GM12878 (cell line): ENCODE data around the gene S100A9. TPM values are rescaled to one million over a fixed set of nuclear protein-coding genes. Genes with fewer than 3 reads are reported as not detected.

ENCODE experiments used
- ATAC-seq: fragments of 200-7000 bp; cut with Tn5 transposase; 3 replicates; pipeline ENCODE4 v1.9.1; 2020; ENCODE audit warnings: mild to moderate bottlenecking, moderate library complexity
- BruUV-seq: library from RNA; stranded (reverse); fragments of 400-500 nt; replicated peaks from 2 replicates; lab custom pipeline; 2021; lab: Mats Ljungman, UMichigan
- CTCF ChIA-PET: fragments of 300-600 bp; sonication (Branson Sonifier 250); formaldehyde crosslinking; extraction: SDS; loops from one replicate; lab custom pipeline; 2021; ENCODE audit warnings: inconsistent platforms; lab: Yijun Ruan, JAX
- POLR2A ChIA-PET: fragments of 350-600 bp; formaldehyde crosslinking; extraction: SDS; loops from one replicate; lab custom pipeline; 2021; ENCODE audit warnings: inconsistent platforms; lab: Charles Lee
- RAD21 ChIA-PET: fragments of 300-600 bp; sonication (Branson Sonifier 250); formaldehyde crosslinking; loops from one replicate; lab custom pipeline; 2023; ENCODE audit warnings: antibody characterized with exemption; ENCODE audit not compliant: unreplicated experiment; lab: Charles Lee
- SMC1A ChIA-PET: fragments of 300-600 bp; sonication (Branson Sonifier 250); formaldehyde crosslinking; loops from one replicate; lab custom pipeline; 2023; ENCODE audit not compliant: unreplicated experiment, uncharacterized antibody; lab: Charles Lee
- DNase-seq: peaks from one replicate; pipeline ENCODE4 v3.0.0-alpha.2; 2011; ENCODE audit warnings: low read depth, low spot score
- FAIRE-seq: peaks from 3 replicates; lab custom pipeline; 2011; peaks lifted over from hg19 to GRCh38; lab: Jason Lieb, UNC
- H2AFZ ChIP-seq: 2 replicates; pipeline ENCODE4 v1.6.0; 2011; ENCODE audit warnings: low read depth, low read length, control low read depth; ENCODE audit not compliant: control insufficient read depth
- H3K27ac ChIP-seq: 2 replicates; pipeline ENCODE4 v1.5.1; 2011; ENCODE audit warnings: control low read depth; ENCODE audit not compliant: control insufficient read depth, insufficient read depth
- H3K27me3 ChIP-seq, 2 experiments: replicated peaks in 1 of 2; 2 replicates each; pipeline versions ENCODE4 v1.6.0 to v1.6.1; 2011; ENCODE audit warnings: low read length in 1 of 2; ENCODE audit not compliant: control insufficient read depth in 2 of 2, insufficient read depth in 2 of 2
- H3K36me3 ChIP-seq, 2 experiments: 2 replicates each; pipeline ENCODE4 v1.5.1; 2011; ENCODE audit warnings: low read length in 1 of 2; ENCODE audit not compliant: control insufficient read depth in 2 of 2, insufficient read depth in 2 of 2
- H3K4me1 ChIP-seq: 2 replicates; pipeline ENCODE4 v1.6.1; 2011; ENCODE audit warnings: mild to moderate bottlenecking, low read length, moderate library complexity, mixed read lengths; ENCODE audit not compliant: control insufficient read depth, insufficient read depth
- H3K4me2 ChIP-seq: 2 replicates; pipeline ENCODE4 v1.6.0; 2011; ENCODE audit warnings: control low read depth; ENCODE audit not compliant: control insufficient read depth, insufficient read depth
- H3K4me3 ChIP-seq: fragments of 200-600 bp; sonication (generic); 2 replicates; pipeline ENCODE4 v1.5.1; 2016
- H3K79me2 ChIP-seq: 2 replicates; pipeline ENCODE4 v1.6.0; 2011; ENCODE audit warnings: low read length; ENCODE audit not compliant: control insufficient read depth, insufficient read depth
- H3K9ac ChIP-seq: 2 replicates; pipeline ENCODE4 v1.8.0; 2011; ENCODE audit warnings: low read length, control low read depth, mixed read lengths; ENCODE audit not compliant: control insufficient read depth, insufficient read depth
- H3K9me3 ChIP-seq: replicated peaks from 3 replicates; pipeline ENCODE4 v1.5.1; 2011; ENCODE audit warnings: mild to moderate bottlenecking, low read length; ENCODE audit not compliant: control insufficient read depth, insufficient read depth
- H4K20me1 ChIP-seq: 2 replicates; pipeline ENCODE4 v1.6.0; 2011; ENCODE audit not compliant: control insufficient read depth, insufficient read depth
- CEBPB ChIP-seq, 2 experiments: fragments of 150-350 bp in 1 of 2; IDR thresholded peaks; 2 replicates each; pipeline ENCODE4 v1.6.1; 2012 to 2014; ENCODE audit warnings: low read depth in 2 of 2, low read length in 2 of 2, borderline replicate concordance in 1 of 2, inconsistent platforms in 1 of 2
- CHD1 ChIP-seq: IDR thresholded peaks from 2 replicates; pipeline ENCODE4 v1.6.1; 2012; ENCODE audit warnings: low read depth, low read length, improper control_type of control experiment
- CUX1 ChIP-seq: IDR thresholded peaks from 2 replicates; pipeline ENCODE4 v1.6.1; 2012; ENCODE audit warnings: improper control_type of control experiment, low read depth, low read length; ENCODE audit not compliant: insufficient replicate concordance
- E2F4 ChIP-seq: IDR thresholded peaks from 2 replicates; pipeline ENCODE4 v1.6.1; 2012; ENCODE audit warnings: low read depth, low read length, improper control_type of control experiment
- GABPA ChIP-seq: IDR thresholded peaks from 2 replicates; pipeline ENCODE4 v1.6.1; 2014; ENCODE audit warnings: antibody characterized with exemption, low read depth, mild to moderate bottlenecking, inconsistent platforms
- LARP7 ChIP-seq: fragments of 450-650 bp; IDR thresholded peaks from 2 replicates; pipeline ENCODE4 v1.6.1; 2017; ENCODE audit warnings: mild to moderate bottlenecking
- NFIC ChIP-seq: IDR thresholded peaks from 2 replicates; pipeline ENCODE4 v1.6.1; 2012; ENCODE audit warnings: low read depth, mild to moderate bottlenecking, inconsistent platforms, low read length, moderate library complexity
- POLR2A ChIP-seq: IDR thresholded peaks from 2 replicates; pipeline ENCODE4 v1.6.1; 2011; ENCODE audit warnings: low read depth, mild to moderate bottlenecking, low read length
- SKIL ChIP-seq: fragments of 450-650 bp; IDR thresholded peaks from 2 replicates; pipeline ENCODE4 v1.6.1; 2017; ENCODE audit warnings: mild to moderate bottlenecking, low read depth, inconsistent platforms; ENCODE audit not compliant: poor library complexity, severe bottlenecking
- STAT3 ChIP-seq: IDR thresholded peaks from 2 replicates; pipeline ENCODE4 v1.6.1; 2011; ENCODE audit warnings: low read depth, low read length, improper control_type of control experiment
- ZBTB33 ChIP-seq: fragments of 450-650 bp; IDR thresholded peaks from 2 replicates; pipeline ENCODE4 v1.6.1; 2017; ENCODE audit warnings: mild to moderate bottlenecking
- WGBS: methylation state at CpG from one replicate; pipeline ENCODE4 v1.1.6; 2016; ENCODE audit warnings: low lambda C conversion rate; ENCODE audit not compliant: insufficient replicate concordance, insufficient coverage; ENCODE audit errors: missing lambda C conversion rate; 5-methylcytosine and 5-hydroxymethylcytosine counted together
- in situ Hi-C: fragments of 300-500 bp; cut with MboI; formaldehyde crosslinking; loops from 9 replicates; pipeline ENCODE4 v1.14.3; 2018; ENCODE audit warnings: mixed read lengths
- intact Hi-C: fragments of 100-400 bp; cut with micrococcal nuclease; formaldehyde crosslinking; loops from one replicate; pipeline ENCODE4 v1.14.2; 2022; ENCODE audit not compliant: unreplicated experiment
- polyA plus RNA-seq, 11 experiments: library from polyadenylated mRNA; depleted of rRNA in 4 of 11; unstranded in 6 of 11; stranded (reverse) in 5 of 11; fragments of >200 nt; fragmentation: Nextera tagmentation in 4 of 11; fragmentation: Illumina TruSeq in 1 of 11; extraction: Ambion mirVana in 4 of 11; extraction: Trizol in 1 of 11; gene quantifications; 1 replicate in 1 of 11; 2 replicates in 10 of 11; pipeline versions ENCODE4 v1.2.1 to v1.2.3, GENCODE V29; 2011 to 2016; ENCODE audit warnings: inconsistent platforms in 2 of 11, missing spikeins in 2 of 11, low read depth in 1 of 11
- total RNA-seq, 4 experiments: library from RNA; depleted of rRNA in 3 of 4; stranded (reverse); fragments of >200 nt in 3 of 4; fragmentation: Illumina TruSeq in 1 of 4; extraction: Trizol in 1 of 4; gene quantifications; 2 replicates each; pipeline versions ENCODE4 v1.2.1 to v1.2.3, GENCODE V29; 2013 to 2021

The S100A9 gene
- total and polyA plus RNA-seq, 10 of the 15 experiments (the other 5 are each of a cell fraction or from before 2014, with no cell fraction given), result 0.22 to 1.7 (median 0.49) TPM; not detected in 3

- BruUV-seq, result no TSS peak
- no peak overlapping the region for H3K4me3 ChIP-seq
- FAIRE-seq (no peak), DNase-seq (no peak), ATAC-seq (no peak)
- H3K4me1 ChIP-seq, result no peaks in the 10 kb centered on the region
- no peaks in the 10 kb centered on the region for H3K9me3 ChIP-seq
- H3K4me2 ChIP-seq, result no peak overlapping the region
- H3K27me3 ChIP-seq, result peaks cover 0 to 3% of the 10 kb centered on the region in 2 experiments; a peak in 3 of 4 replicates
- no peaks in the 10 kb centered on the region for H4K20me1 ChIP-seq
- no peak overlapping the region for H2AFZ ChIP-seq
- CTCF ChIA-PET, result interaction anchor here (0.9 to 1.0 kb wide), 3 partner anchors 9 to 99 kb away, joined by 3 to 5 read pairs (median 3); no protein-coding TSS in a partner anchor
- no peak overlapping the region for H3K27ac ChIP-seq
- 40% methylated on average over 6 of the region's 6 CpGs for WGBS
- SMC1A ChIA-PET, result no interaction called here
- in situ Hi-C loops, result no loop called here
- POLR2A ChIA-PET, result no interaction called here
- H3K36me3 ChIP-seq, result no peaks in the 10 kb centered on the region
- no peak for TF ChIP-seq E2F4
- no peak for TF ChIP-seq STAT3
- TF ChIP-seq CEBPB (IDR thresholded peaks at IDR 0.05; ENCODE audit: borderline replicate concordance in 1 of 2, low read depth in 2 of 2, low read length in 2 of 2), result no peak
- TF ChIP-seq SKIL, result no peak
- TF ChIP-seq GABPA, result no peak
- TF ChIP-seq POLR2A, result no peak
- TF ChIP-seq CUX1, result no peak
- TF ChIP-seq CHD1, result no peak
- no peak for TF ChIP-seq LARP7
- TF ChIP-seq ZBTB33, result no peak
- TF ChIP-seq NFIC, result no peak
- no peak overlapping the region for H3K9ac ChIP-seq
- intact Hi-C loops, result no loop called here
- RAD21 ChIA-PET, result no interaction called here
- H3K79me2 ChIP-seq, result no peaks in the 10 kb centered on the region
These were observed 38.1 kb downstream of the S100A9 start for GRCh38 chr1:153395776-153396175.
